Heart right ventricle (tissue), 16 donors: ENCODE measurements around the gene LIN28B. TPM values are rescaled to one million over a fixed set of nuclear protein-coding genes. Genes with fewer than 3 reads are reported as not detected.

ENCODE experiments used
- ATAC-seq, 8 donors: fragments of 200-7000 bp; cut with Tn5 transposase; one replicate each; pipeline ENCODE4 v1.9.1; 2020; ENCODE audit warnings: mild to moderate bottlenecking in 8 of 8, moderate library complexity in 8 of 8, moderate number of reproducible peaks in 1 of 8
- DNase-seq, 2 donors: peaks; one replicate each; pipeline ENCODE4 v3.0.0-alpha.2; 2020
- H3K27ac ChIP-seq, 10 donors: fragments of 200-600 bp; sonication (generic) in 2 of 10; one replicate each; pipeline versions ENCODE4 v1.5.0 to v1.8.0; 2020 to 2022; ENCODE audit warnings: mild to moderate bottlenecking in 3 of 10
- H3K27me3 ChIP-seq, 7 donors: fragments of 200-600 bp; one replicate each; pipeline ENCODE4 v1.8.0; 2021 to 2022; ENCODE audit warnings: mild to moderate bottlenecking in 2 of 7
- H3K36me3 ChIP-seq, 9 donors: fragments of 200-600 bp; sonication (generic) in 1 of 9; one replicate each; pipeline versions ENCODE4 v1.5.0 to v1.8.0; 2020 to 2022; ENCODE audit warnings: mild to moderate bottlenecking in 2 of 9
- H3K4me1 ChIP-seq, 9 donors: fragments of 200-600 bp; sonication (generic) in 1 of 9; one replicate each; pipeline versions ENCODE4 v1.5.0 to v1.8.0; 2020 to 2022; ENCODE audit warnings: mild to moderate bottlenecking in 4 of 9
- H3K4me3 ChIP-seq, 10 donors: fragments of 200-600 bp; sonication (generic) in 2 of 10; one replicate each; pipeline versions ENCODE4 v1.5.0 to v1.8.0; 2020 to 2022; ENCODE audit warnings: mild to moderate bottlenecking in 7 of 10, moderate library complexity in 2 of 10
- H3K9me3 ChIP-seq, 11 donors: fragments of 200-600 bp in 10 of 11; sonication (generic) in 2 of 11; one replicate each; pipeline versions ENCODE4 v1.5.0 to v1.8.0; 2013 to 2022; ENCODE audit warnings: mild to moderate bottlenecking in 2 of 11, control low read depth in 1 of 11, moderate library complexity in 1 of 11
- WGBS, 2 donors: extraction: QIAGEN DNeasy Blood & Tissue Kit; methylation state at CpG; one replicate each; pipeline ENCODE4 v1.1.7; 2013; ENCODE audit warnings: inconsistent platforms in 1 of 2; 5-methylcytosine and 5-hydroxymethylcytosine counted together
- intact Hi-C, 10 donors: fragments of 100-400 bp; cut with DNase I; formaldehyde crosslinking; loops; one replicate each; pipeline versions ENCODE4 v1.11.1 to v1.14.2; 2022
- polyA plus RNA-seq, 2 donors: library from polyadenylated mRNA; stranded (reverse); fragments of 200-250 nt; gene quantifications; one replicate each; pipeline ENCODE4 v1.2.3, GENCODE V29; 2013
- total RNA-seq, 10 donors: library from RNA; stranded (reverse); fragmentation: NEBNext Ultra II Directional in 3 of 10; extraction: Animal tissue kit (Norgen Biotek cat#: 25700) in 3 of 10; gene quantifications; one replicate each; pipeline versions ENCODE4 v1.2.1 to v1.2.4, GENCODE V29; 2021 to 2023
- TF ChIP-seq, protein P1 (sequence below), 9 donors: fragments of 200-600 bp; sonication (generic) in 2 of 9; IDR thresholded peaks; one replicate each; pipeline versions ENCODE4 v1.5.0 to v1.8.0; 2021 to 2022; ENCODE audit warnings: antibody characterized with exemption in 9 of 9, mild to moderate bottlenecking in 5 of 9, moderate library complexity in 1 of 9
- donor health status: Arrhythmogenic right ventricular cardiomyopathy.
- donor health status: ischemic (EF 13 %, LVEDD 7.1; RV severe dilation, severe dysfunction).
- donor health status: healthy with polysubstance abuse.
- donor health status: DM: no; HTN: yes; CAD: no.
- donor health status: DM: no; HTN: no; CAD: no.
- donor health status: ischemic (EF 25% LVEDD 6.9; RV normal size, moderate dysfunction).
- donor health status: ischemic (EF 25% LVEDD 5.7; RV mildly dilated, moderate dysfunction).
- donor health status: healthy.
- donor health status: DM: yes; HTN: yes; CAD: no.
- donor health status: Ischemic cardiomyopathy.
- donor health status: ischemic (EF 35%, LVEDD 5.7; RV mildly dilated, moderate dysfunction).
- donor health status: nonischemic (EF 11% LVEDD 7.7; RV severe dilation, severe dysfunction).
- donor health status: DM: yes; HTN: yes; CAD: no.
- donor health status: PGD.
- donor health status: ischemic (EF 29% LVEDD 5.4; RV normal size, mild dysfunction).
- donor health status: nonischemic (EF 23%, LVEDD 6.1; RV moderate dilation, normal function).

The LIN28B gene
- total and polyA plus RNA-seq, 12 donors = not detected

DNA sequence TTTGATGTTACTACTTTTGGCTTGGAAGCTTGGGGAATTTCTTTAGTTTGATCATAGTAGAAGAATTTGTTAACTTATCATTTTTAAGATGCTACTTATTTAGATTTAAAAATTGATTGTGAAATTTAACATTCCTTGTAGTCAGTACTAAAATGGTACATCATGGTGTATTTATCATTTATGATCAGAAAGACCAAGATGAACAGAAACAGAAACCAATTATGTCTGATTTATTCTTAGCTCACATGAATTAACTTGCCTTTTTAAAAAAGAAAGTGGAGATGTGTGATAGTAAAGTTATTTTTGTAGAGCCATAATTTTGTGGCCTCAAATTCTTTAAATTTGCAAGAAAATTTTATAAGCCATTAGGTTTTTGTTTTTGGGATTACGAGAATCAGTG, 77.6 kb downstream of the LIN28B start:
- WGBS, 2 donors = 87 to 98% methylated on average over 1 of the region's 1 CpG
- TF ChIP-seq, protein P1, sequence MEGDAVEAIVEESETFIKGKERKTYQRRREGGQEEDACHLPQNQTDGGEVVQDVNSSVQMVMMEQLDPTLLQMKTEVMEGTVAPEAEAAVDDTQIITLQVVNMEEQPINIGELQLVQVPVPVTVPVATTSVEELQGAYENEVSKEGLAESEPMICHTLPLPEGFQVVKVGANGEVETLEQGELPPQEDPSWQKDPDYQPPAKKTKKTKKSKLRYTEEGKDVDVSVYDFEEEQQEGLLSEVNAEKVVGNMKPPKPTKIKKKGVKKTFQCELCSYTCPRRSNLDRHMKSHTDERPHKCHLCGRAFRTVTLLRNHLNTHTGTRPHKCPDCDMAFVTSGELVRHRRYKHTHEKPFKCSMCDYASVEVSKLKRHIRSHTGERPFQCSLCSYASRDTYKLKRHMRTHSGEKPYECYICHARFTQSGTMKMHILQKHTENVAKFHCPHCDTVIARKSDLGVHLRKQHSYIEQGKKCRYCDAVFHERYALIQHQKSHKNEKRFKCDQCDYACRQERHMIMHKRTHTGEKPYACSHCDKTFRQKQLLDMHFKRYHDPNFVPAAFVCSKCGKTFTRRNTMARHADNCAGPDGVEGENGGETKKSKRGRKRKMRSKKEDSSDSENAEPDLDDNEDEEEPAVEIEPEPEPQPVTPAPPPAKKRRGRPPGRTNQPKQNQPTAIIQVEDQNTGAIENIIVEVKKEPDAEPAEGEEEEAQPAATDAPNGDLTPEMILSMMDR (IDR thresholded peaks at IDR 0.05) = no peak
- intact Hi-C loops = no loop called here
- Histone ChIP-seq H3K27ac (no peak overlapping the region), H3K27me3 (no peaks in the 10 kb centered on the region), H3K36me3 (no peaks in the 10 kb centered on the region), H3K4me1 (no peaks in the 10 kb centered on the region), H3K9me3 (no peaks in the 10 kb centered on the region), H3K4me3 (no peak overlapping the region)
- DNase-seq (no peak), ATAC-seq (no peak)

DNA sequence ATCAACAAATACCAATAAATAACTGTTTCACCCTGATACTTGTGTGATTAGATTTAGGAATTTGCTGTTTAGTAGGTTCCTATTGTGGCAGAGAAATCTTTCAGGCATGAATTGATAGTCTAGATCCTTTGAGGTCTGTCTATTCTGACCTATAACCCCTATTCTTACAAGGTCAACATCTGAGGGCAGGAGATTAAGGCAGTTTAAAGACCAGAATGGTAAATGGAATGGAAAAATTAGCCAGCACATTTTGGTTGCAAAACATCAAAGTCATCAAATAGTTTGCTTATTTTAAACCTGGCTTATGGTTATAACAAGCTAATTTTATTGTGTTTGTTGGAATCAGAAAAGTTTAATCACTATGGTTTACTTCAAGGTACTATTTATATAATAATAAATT, 78.4 kb downstream of the LIN28B start:
- TF ChIP-seq, protein P1 (IDR thresholded peaks at IDR 0.05) = no peak
- Histone ChIP-seq H3K27ac (no peak overlapping the region), H3K9me3 (no peaks in the 10 kb centered on the region), H3K4me3 (no peak overlapping the region), H3K4me1 (no peaks in the 10 kb centered on the region), H3K36me3 (no peaks in the 10 kb centered on the region), H3K27me3 (no peaks in the 10 kb centered on the region)
- intact Hi-C loops = no loop called here
- no peak for ATAC-seq
- DNase-seq = no peak

DNA sequence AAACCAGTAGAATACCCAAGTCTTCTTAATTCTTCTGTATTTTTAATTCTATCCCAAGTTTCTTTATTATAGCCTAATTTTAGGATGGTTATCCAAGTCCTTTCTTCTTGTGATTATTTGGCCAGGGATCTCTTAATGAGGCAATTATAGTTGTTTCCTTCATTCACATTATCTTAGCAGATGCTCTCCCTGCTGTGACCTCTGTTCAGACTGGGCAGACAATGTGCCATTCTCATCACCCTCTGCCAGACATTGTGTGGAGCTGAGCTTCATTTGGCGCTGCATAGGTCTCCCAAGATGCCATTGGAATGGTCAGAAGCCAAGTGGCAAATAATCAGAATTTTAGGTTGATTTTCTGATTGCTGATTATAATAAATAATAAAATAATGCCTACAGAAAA, 79.4 kb downstream of the LIN28B start:
- TF ChIP-seq, protein P1 (IDR thresholded peaks at IDR 0.05) = no peak
- Histone ChIP-seq H3K36me3 (no peaks in the 10 kb centered on the region), H3K27me3 (no peaks in the 10 kb centered on the region), H3K4me1 (no peaks in the 10 kb centered on the region), H3K4me3 (no peak overlapping the region), H3K9me3 (no peaks in the 10 kb centered on the region), H3K27ac (no peak overlapping the region)
- WGBS, 2 donors = 74 to 90% methylated on average over 1 of the region's 1 CpG
- ATAC-seq = no peak
- intact Hi-C loops = no loop called here
- no peak for DNase-seq

DNA sequence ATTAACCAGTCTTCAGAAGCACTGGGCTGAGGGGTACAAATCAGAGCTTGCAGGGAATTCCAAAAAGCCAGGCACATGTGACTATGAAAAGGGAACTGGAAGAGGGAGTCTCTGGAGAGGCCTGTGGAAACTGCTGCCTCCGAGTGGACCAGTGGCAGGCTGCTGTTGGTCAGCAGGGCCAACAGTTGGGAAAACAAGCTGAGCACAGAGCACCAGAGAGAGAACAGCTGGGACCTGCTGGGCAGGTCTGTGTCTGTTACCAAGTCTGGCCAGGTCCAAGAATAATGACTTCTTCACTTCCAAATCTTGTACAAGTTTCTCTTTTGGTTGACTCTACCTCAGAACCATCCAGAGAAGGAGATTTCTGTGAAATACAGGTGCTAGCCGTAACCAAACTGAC, 81.4 kb downstream of the LIN28B start:
- Histone ChIP-seq H3K36me3 (no peaks in the 10 kb centered on the region), H3K4me1 (no peaks in the 10 kb centered on the region), H3K4me3 (no peak overlapping the region), H3K9me3 (no peaks in the 10 kb centered on the region), H3K27me3 (no peaks in the 10 kb centered on the region), H3K27ac (no peak overlapping the region)
- intact Hi-C loops = no loop called here
- TF ChIP-seq, protein P1 (IDR thresholded peaks at IDR 0.05) = no peak
- DNase-seq = no peak
- WGBS, 2 donors = 59 to 62% methylated on average over 2 of the region's 2 CpGs
- peak in 1 of 8 donors; percentile 55 for ATAC-seq

DNA sequence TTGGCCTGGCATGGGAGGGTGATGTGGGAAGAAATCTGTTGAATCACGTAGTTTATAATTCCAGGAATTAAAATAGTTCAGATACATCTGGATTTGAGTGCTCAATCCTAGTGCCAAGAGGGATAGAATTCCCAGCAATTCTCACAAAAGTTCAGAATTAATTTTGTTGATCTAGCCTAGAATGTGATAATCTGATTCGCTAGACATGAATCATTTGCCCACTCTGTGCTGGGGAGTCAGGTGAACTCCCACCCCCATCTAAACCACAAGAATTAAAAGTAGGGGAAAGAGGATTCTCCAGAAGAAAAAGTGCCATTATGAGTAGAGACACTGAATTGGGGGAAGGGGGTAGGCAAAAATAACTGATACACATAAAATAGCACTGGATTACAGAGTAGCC, 85.0 kb downstream of the LIN28B start:
- TF ChIP-seq, protein P1 (IDR thresholded peaks at IDR 0.05) = no peak
- no peaks in the 10 kb centered on the region for H3K4me1 ChIP-seq
- no peak overlapping the region for H3K27ac ChIP-seq
- ATAC-seq (no peak), DNase-seq (no peak)
- no peaks in the 10 kb centered on the region for H3K9me3 ChIP-seq
- no peaks in the 10 kb centered on the region for H3K36me3 ChIP-seq
- intact Hi-C loops = no loop called here
- WGBS, 2 donors = 82 to 84% methylated on average over 2 of the region's 2 CpGs
- peaks cover 0 to 4% (median 0%) of the 10 kb centered on the region in 7 donors for H3K27me3 ChIP-seq
- no peak overlapping the region for H3K4me3 ChIP-seq
